Vein endothelial cell (primary cell): ENCODE data around the gene GOLGA7B. TPM values are rescaled to one million over a fixed set of nuclear protein-coding genes. Genes with fewer than 3 reads are reported as not detected.

Experiments
- total RNA-seq: library from RNA; depleted of rRNA; stranded (reverse); fragments of >200 nt; gene quantifications from 2 replicates; pipeline ENCODE4 v1.2.3, GENCODE V29; 2012

Gene GOLGA7B
- not detected in 2 replicates for total RNA-seq

DNA sequence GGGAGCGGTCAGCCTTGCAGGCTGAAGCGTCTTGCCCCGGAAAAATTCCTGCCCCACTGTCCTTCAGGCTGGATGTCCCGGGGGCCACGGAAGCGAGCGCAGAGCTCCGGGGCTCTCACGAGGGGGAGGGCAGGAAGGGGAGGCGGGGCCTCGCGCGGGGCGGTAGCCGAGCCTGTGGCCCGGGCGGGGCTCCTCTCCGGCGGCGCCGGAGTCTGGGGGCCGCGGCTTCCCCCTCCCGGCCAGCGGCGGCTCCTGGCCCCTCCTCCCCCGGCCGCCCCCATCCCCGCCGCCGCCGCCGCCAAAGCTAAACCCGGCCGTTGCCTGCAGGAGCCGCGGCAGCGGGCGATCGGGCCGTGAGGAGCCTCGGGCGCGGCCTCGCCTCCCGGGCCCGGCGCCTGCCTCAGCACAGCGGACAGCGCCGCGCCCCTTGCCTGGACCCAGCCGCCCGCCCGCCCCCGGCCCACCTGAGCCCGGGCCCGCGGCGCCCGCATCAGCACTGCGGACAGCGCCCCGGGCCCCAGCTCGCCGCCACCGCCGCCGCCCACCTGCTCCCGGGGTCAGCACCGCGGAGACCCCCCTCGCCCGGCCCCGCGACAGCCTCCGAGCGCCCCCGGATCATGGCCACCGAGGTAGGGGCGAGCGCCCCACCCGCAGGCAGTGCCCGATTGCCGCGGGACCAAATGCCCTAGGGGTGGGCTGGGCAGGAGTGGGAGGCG, at the start of gene GOLGA7B:
GOLGA7B (plus strand) TSS at position 157 of the 716 bp plus-strand sequence; CDS start at position 618, 461 bp downstream.

Other genes starting within 250 kb of the GOLGA7B start
- gene MORN4, start 216.3 kb upstream of the GOLGA7B start, total RNA-seq, result 0.76 and 2.9 TPM in 2 replicates
- gene PI4K2A, start 209.2 kb upstream of the GOLGA7B start, total RNA-seq, result 16.2 and 17.3 TPM in 2 replicates
- 2.9 and 3.9 TPM in 2 replicates for gene AVPI1, start 162.6 kb upstream of the GOLGA7B start, total RNA-seq
- 46.7 and 54.4 TPM in 2 replicates for gene MARVELD1, start 136.1 kb upstream of the GOLGA7B start, total RNA-seq
- gene ZFYVE27, start 112.7 kb upstream of the GOLGA7B start, total RNA-seq, result 16.7 and 21.9 TPM in 2 replicates
- gene SFRP5, start 77.8 kb upstream of the GOLGA7B start, total RNA-seq, result not detected in 2 replicates
- 1.3 and 3.4 TPM in 2 replicates for gene CRTAC1, start 180.8 kb downstream of the GOLGA7B start, total RNA-seq